Esophagus squamous epithelium (tissue), 5 donors: ENCODE measurements around the gene QSER1. TPM values are rescaled to one million over a fixed set of nuclear protein-coding genes. Genes with fewer than 3 reads are reported as not detected.

Experiments used
- DNase-seq: peaks from one replicate; lab custom pipeline; 2025; lab: John Stamatoyannopoulos, UW
- H3K27ac ChIP-seq, 4 donors: fragments of 200-600 bp; sonication (generic); one replicate each; pipeline ENCODE4 v1.5.1; 2016 to 2019; ENCODE audit warnings: mild to moderate bottlenecking in 1 of 4
- H3K27me3 ChIP-seq, 4 donors: fragments of 200-600 bp; sonication (generic); 1 replicate in 3 of 4; 2 replicates in 1 of 4; pipeline versions ENCODE4 v1.5.1 to v1.6.0; 2017 to 2021; ENCODE audit warnings: antibody characterized with exemption in 1 of 4
- H3K36me3 ChIP-seq, 3 donors: fragments of 200-600 bp; sonication (generic); one replicate each; pipeline ENCODE4 v1.5.1; 2016 to 2019
- H3K4me1 ChIP-seq, 3 donors: fragments of 200-600 bp; sonication (generic); one replicate each; pipeline ENCODE4 v1.5.1; 2017 to 2019
- H3K4me3 ChIP-seq, 4 donors: fragments of 200-600 bp; sonication (generic); 1 replicate in 3 of 4; 2 replicates in 1 of 4; pipeline ENCODE4 v1.5.1; 2016 to 2019; ENCODE audit warnings: mild to moderate bottlenecking in 2 of 4, moderate library complexity in 1 of 4
- H3K9me3 ChIP-seq, 3 donors: fragments of 200-600 bp; sonication (generic); one replicate each; pipeline ENCODE4 v1.5.1; 2016 to 2019
- POLR2A ChIP-seq, 4 donors: fragments of 450-650 bp; IDR thresholded peaks; one replicate each; pipeline ENCODE4 v1.6.1; 2017; ENCODE audit warnings: antibody characterized with exemption in 4 of 4, mild to moderate bottlenecking in 4 of 4, moderate library complexity in 3 of 4
- WGBS, 2 donors: methylation state at CpG; one replicate each; pipeline ENCODE4 v1.1.5; 2018; 5-methylcytosine and 5-hydroxymethylcytosine counted together
- intact Hi-C: fragments of 100-400 bp; cut with DNase I; formaldehyde crosslinking; loops from one replicate; pipeline ENCODE4 v1.15.0; 2022
- total RNA-seq, 4 donors: library from RNA; depleted of rRNA; stranded (reverse); fragments of >200 nt; gene quantifications; one replicate each; pipeline ENCODE4 v1.1.0, GENCODE V29; 2016
- TF ChIP-seq, protein P1 (sequence below), 6 experiments: fragments of 450-650 bp in 4 of 6; fragments of 200-600 bp in 2 of 6; sonication (generic) in 2 of 6; IDR thresholded peaks; one replicate each; pipeline ENCODE4 v1.5.1; 2016 to 2019; ENCODE audit warnings: antibody characterized with exemption in 6 of 6, mild to moderate bottlenecking in 4 of 6, moderate library complexity in 4 of 6
- donor health status: DM: yes; HTN: yes; CAD: no.

Gene QSER1
- 10 to 100 TPM; 26.7 to 43.5 (median 33.3) TPM for total RNA-seq

DNA sequence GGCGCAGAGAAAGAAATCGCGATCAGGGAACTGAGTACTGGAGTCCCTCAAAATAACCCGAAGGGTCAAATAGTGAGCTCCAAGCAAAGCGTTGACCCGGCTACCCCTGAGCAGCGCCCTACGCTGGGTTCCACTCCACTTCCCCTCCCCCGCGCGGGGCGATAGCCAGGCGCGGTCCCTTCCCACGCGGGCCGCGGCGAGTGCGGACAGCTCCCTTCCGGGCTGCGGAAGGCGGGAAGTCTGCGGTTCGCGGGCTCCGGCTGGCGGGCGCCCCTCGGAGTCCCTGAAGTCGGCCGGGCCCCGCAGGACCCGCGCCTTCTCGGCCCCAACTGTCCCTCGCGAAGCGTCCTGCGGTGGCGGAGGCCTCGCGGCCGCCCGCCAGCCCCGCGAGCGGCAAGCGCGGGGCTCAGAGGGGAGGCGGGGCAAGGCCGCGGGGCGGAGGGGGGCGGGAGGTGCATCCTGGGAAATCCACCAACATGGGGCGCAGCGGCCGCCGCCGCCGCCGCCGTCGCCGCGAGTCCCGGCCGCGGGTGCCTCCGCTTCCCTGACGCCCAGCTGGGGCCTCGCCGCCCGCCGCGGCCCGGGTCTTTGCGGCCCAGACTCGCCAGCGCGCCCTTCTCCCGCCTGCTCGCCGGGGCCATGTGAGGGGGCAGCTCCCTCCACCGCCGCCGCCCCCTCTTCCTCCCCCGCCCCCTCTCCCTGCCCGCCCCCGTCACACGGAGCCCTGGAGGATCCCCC is at the start of gene QSER1:
TSS of gene QSER1 (plus strand) at position 457 of the 738 bp plus-strand sequence. CDS start 315 bp downstream, outside the sequence.
- Histone ChIP-seq H3K27me3 (no peaks in the 10 kb centered on the region), H3K36me3 (no peaks in the 10 kb centered on the region), H3K27ac (peak within 1 kb of the TSS; percentile 91 to 96 (median 94)), H3K9me3 (no peaks in the 10 kb centered on the region), H3K4me1 (peaks cover 3 to 41% (median 24%) of the 10 kb centered on the region in 3 donors), H3K4me3 (peak within 1 kb of the TSS; percentile 71 to 97 (median 89))
- WGBS, 2 donors, result 0% methylated on average over 3 to 15 of the region's 91 CpGs
- DNase-seq, result no peak
- TF ChIP-seq POLR2A (IDR thresholded peaks at IDR 0.05), result peak in 2 of 4 donors; percentile 64 to 83
- TF ChIP-seq, protein P1, sequence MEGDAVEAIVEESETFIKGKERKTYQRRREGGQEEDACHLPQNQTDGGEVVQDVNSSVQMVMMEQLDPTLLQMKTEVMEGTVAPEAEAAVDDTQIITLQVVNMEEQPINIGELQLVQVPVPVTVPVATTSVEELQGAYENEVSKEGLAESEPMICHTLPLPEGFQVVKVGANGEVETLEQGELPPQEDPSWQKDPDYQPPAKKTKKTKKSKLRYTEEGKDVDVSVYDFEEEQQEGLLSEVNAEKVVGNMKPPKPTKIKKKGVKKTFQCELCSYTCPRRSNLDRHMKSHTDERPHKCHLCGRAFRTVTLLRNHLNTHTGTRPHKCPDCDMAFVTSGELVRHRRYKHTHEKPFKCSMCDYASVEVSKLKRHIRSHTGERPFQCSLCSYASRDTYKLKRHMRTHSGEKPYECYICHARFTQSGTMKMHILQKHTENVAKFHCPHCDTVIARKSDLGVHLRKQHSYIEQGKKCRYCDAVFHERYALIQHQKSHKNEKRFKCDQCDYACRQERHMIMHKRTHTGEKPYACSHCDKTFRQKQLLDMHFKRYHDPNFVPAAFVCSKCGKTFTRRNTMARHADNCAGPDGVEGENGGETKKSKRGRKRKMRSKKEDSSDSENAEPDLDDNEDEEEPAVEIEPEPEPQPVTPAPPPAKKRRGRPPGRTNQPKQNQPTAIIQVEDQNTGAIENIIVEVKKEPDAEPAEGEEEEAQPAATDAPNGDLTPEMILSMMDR (IDR thresholded peaks at IDR 0.05), result peak in 1 of 6 experiments; percentile 9
- intact Hi-C loops, result no loop called here

DNA sequence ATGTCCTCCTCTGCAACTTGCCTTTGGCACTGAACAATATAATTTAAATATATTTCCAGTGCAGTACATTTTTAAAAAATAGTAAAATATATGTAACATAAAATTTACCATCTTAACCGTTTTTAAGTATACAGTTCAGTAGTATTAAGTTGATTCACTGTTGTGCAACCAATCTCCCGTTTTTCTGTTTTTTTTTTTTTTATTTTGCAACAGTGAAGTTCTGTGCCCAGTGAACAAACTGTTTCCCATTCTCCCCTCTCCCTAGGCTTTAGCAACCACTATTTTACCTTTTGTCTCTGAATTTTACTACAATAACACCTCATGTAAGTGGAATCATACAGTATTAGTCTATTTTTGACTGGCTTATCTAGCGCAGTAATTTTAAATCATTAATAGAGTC is 49.1 kb upstream of the QSER1 start:
- no peak overlapping the region for H3K27ac ChIP-seq
- no peaks in the 10 kb centered on the region for H3K27me3 ChIP-seq
- peaks cover 0 to 80% (median 0%) of the 10 kb centered on the region in 3 donors for H3K36me3 ChIP-seq
- no peak overlapping the region for H3K4me3 ChIP-seq
- TF ChIP-seq, protein P1 (IDR thresholded peaks at IDR 0.05), result no peak
- no peak for TF ChIP-seq POLR2A (IDR thresholded peaks at IDR 0.05)
- H3K9me3 ChIP-seq, result no peaks in the 10 kb centered on the region
- no peak for DNase-seq
- intact Hi-C loops, result no loop called here
- peaks cover 0 to 17% (median 0%) of the 10 kb centered on the region in 3 donors for H3K4me1 ChIP-seq
- 61 to 75% methylated on average over 3 of the region's 3 CpGs for WGBS, 2 donors

DNA sequence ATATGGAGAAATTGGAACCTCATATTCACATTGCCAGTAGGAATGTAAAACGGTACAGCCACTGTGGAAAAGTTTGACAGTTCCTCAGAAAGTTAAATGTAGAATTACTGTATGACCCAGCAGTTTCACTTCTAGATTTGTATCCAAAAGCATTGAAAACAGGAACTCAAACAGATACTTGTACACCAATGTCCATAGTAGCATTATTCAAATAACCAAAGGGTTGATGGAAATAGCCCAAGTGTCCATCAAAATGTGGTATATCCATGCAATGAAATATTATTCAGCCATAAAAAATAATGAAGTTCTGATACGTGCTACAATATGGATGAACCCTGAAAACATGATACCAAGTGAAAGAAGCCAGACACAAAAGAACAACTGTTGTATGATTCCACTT is 45.1 kb upstream of the QSER1 start:
- WGBS, 2 donors, result 87 to 88% methylated on average over 2 of the region's 2 CpGs
- Histone ChIP-seq H3K27me3 (no peaks in the 10 kb centered on the region), H3K4me1 (peaks cover 0 to 8% (median 0%) of the 10 kb centered on the region in 3 donors), H3K27ac (no peak overlapping the region), H3K9me3 (no peaks in the 10 kb centered on the region), H3K36me3 (peaks cover 0 to 74% (median 0%) of the 10 kb centered on the region in 3 donors), H3K4me3 (no peak overlapping the region)
- intact Hi-C loops, result no loop called here
- DNase-seq, result no peak
- TF ChIP-seq, protein P1 (IDR thresholded peaks at IDR 0.05), result no peak

DNA sequence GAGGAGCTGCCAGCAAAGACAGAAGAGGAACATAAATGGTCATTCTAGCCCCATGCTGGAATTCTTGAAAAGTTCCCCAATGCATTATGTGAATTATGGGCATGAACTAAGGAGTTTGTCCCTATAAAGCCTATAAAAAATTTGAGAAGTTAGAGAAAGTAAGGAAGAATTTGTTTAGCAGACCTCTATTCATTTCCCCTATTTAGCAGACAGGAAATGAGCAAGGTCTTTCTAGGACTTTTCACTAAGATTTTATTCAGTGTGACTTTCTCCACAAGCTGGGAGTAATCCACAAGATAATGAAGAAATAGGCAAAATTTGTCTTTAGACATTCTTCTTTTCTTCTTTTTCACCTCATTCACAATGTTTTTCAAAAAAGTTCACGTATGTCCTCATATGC is 42.9 kb upstream of the QSER1 start:
- no peak for DNase-seq
- TF ChIP-seq POLR2A (IDR thresholded peaks at IDR 0.05), result no peak
- TF ChIP-seq, protein P1 (IDR thresholded peaks at IDR 0.05), result no peak
- no peak overlapping the region for H3K27ac ChIP-seq
- WGBS, 2 donors, result 71 to 88% methylated on average over 1 of the region's 1 CpG
- intact Hi-C loops, result no loop called here
- no peaks in the 10 kb centered on the region for H3K9me3 ChIP-seq
- H3K4me3 ChIP-seq, result no peak overlapping the region
- H3K27me3 ChIP-seq, result no peaks in the 10 kb centered on the region
- peaks cover 0 to 8% (median 0%) of the 10 kb centered on the region in 3 donors for H3K4me1 ChIP-seq
- H3K36me3 ChIP-seq, result peaks cover 0 to 70% (median 0%) of the 10 kb centered on the region in 3 donors

DNA sequence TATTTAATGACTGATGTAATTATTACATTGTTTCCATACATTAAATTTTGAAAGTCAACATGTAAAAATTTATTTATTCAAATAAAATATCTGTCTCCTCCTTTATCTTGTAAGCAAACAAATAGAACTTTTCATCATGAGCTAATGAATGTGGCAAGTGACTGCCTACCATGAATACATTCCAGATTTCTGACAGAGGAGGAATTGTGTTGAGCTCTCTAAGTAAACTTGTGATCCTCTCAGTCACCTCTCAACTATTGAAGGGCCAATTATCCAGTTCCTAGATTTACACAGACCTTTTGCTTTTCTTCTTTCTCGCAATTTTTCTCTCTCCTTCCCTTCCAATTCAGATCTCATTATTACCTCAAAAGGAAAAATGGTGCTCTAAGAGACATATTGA is 41.4 kb upstream of the QSER1 start:
- Histone ChIP-seq H3K27ac (peak overlapping the region in 1 of 4 donors; percentile 57), H3K4me3 (no peak overlapping the region), H3K27me3 (no peaks in the 10 kb centered on the region), H3K4me1 (peaks cover 0 to 8% (median 0%) of the 10 kb centered on the region in 3 donors), H3K36me3 (peaks cover 0 to 68% (median 0%) of the 10 kb centered on the region in 3 donors), H3K9me3 (no peaks in the 10 kb centered on the region)
- 65 to 79% methylated on average over 1 of the region's 1 CpG for WGBS, 2 donors
- TF ChIP-seq, protein P1 (IDR thresholded peaks at IDR 0.05), result no peak
- no peak for TF ChIP-seq POLR2A (IDR thresholded peaks at IDR 0.05)
- no peak for DNase-seq
- intact Hi-C loops, result no loop called here
